GM18870 (cell line): ENCODE measurements around the gene GNB5.
"Not testable (repeated sequence)": the region's sequence is repeated elsewhere in the genome, so short reads cannot be mapped to it uniquely, and the experiment has no call there.

Experiments used
- ATAC-seq: cut with Tn5 transposase; IDR thresholded peaks from one replicate; pipeline ENCODE4 v1.9.1; 2021; ENCODE audit warnings: moderate library complexity; ENCODE audit not compliant: unreplicated experiment

GNB5 gene

DNA sequence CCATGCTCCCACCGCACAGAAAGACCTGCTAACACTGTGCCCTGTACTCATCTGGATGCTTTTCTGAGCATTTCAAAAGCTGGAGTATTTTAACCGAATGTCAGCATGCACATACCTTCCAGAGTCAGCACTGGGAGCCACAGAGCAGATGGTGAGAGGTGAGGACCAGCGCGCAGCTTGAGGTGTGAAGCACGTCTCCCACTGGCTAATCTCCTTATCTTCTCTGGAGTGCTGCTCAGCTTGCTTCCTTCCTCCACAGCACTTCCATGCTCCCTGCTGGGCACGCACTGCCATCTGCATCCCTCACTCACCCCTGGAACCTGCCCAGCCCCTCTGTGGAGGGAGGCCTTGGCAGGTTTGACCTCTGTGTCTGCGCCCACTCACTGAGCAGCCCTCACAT lies at the start of gene GNB5:
GNB5 (minus strand) TSS at position 186 of the 400 bp plus-strand sequence. CDS start 6,716 bp downstream, outside the sequence.
- no peak for ATAC-seq

DNA sequence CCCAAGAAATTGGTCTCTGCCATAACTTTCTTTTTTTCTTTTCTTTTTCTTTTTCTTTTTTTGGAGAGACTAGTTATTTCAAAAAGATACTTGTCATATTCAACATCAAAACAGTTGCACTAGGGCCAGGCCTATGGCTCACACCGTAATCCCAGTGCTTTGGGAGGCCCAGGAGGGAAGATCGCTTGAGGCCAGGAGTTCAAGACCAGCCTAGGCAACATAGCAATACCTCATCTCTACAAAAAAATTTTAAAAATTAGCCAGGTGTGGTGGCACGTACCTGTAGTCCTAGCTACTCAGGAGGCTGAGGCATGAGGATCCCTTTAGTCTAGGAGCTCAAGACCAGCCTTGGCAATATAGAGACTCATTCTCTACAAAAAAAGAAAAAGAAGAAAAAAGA lies 49.0 kb upstream of the GNB5 start:
- no peak for ATAC-seq

DNA sequence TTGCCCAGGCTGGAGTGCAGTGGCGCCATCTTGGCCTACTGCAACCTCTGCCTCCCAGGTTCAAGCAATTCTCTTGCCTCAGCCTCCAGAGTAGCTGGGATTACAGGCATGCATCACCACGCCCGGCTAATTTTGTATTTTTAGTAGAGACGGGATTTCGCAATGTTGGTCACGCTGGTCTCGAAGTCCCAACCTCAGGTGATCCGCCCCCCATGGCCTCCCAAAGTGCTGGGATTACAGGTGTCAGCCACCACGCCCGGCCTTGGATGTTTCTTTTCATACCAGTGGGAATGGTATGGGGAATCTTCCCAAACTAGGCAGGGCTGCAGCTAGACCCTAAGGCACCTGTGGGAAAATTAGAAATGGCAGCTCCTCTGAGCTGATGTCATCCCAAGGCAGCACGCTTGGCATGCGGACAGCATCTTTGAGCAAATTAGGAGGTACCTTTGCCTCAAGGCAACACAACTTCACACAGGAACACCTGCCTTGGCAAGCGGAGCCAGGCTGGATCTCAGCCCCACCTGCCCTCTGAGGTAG lies 47.9 kb upstream of the GNB5 start:
- ATAC-seq = not testable (repeated sequence)

DNA sequence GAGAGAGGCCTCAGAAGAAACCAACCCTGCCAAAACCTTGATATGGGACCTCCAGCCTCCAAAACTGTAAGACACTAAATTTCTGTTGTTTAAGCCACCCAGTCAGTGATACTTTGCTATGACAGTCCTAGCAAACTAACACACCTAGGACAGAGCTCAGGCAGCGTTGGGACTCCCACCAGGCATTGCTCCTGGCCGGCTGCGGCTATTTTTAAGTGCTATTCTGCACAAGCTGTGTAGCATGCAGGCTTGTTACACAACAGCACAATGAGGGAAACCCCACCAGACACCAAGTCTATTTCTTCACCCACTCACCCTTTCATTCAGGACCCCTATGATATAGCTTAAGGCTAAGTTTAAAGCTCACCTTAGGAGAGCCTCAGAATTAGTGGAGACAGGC lies 47.0 kb upstream of the GNB5 start:
- no peak for ATAC-seq

DNA sequence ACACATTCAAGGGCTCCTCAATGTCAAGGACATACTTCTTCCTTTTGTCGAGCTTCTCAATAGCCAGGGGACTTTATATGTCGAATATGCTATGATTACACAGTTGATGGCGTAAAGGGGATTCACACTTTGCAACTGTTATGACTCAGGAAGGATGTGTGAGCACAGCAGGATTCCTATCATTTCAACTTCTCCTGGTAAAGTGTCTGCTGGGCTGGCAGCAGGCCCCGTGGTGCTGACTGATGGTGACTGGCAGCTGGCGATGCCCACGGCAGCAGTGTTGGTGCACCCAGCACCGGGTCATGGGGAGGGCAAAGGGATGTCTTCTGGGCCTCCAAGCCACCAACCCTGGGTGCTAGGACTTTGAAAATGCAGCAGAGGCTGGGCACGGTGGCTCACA lies 44.8 kb upstream of the GNB5 start:
- no peak for ATAC-seq

DNA sequence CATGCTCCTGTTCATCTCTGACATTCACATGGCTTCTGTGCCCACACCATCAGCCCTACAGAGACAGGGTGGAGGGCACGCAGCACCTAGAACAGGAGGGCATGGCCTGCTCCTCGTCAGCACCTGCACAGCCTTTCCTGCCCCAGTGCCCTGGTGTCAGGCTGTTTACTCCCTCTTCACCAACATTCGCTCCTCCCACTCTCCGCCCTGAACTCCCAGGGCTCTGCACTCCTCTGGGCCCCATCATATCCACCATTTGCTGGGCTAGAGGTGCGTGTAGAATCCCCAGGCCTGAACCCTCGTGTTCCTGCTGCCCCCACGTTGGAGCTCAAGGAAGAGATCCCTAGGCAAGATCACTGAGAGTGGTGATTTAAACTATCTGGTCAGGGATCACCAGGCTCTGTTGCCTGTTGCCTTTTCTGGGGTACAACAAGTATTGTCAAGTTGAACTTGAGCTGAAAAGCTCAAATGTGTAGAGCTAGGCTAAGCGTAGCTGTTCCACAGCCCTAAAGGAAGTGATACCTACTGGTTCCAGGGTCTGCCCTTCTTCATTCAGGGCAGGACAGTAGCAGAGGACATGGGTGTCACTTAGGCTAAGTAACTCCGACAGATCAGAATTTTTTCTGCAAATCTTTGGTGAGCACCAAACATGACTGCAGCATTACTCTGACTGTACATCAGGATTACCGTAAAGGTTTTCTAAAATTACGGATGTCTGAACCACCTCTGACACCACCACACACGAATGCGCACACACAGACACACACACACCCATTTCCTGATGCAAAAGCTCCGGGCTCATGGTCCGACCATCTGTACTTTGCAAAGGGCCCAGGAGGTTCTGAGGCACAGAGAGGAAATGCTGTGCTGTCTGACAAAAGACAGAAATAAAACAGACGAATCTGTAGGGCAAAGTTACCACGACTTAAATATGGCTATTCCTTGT lies 43.7 kb upstream of the GNB5 start:
- no peak for ATAC-seq

DNA sequence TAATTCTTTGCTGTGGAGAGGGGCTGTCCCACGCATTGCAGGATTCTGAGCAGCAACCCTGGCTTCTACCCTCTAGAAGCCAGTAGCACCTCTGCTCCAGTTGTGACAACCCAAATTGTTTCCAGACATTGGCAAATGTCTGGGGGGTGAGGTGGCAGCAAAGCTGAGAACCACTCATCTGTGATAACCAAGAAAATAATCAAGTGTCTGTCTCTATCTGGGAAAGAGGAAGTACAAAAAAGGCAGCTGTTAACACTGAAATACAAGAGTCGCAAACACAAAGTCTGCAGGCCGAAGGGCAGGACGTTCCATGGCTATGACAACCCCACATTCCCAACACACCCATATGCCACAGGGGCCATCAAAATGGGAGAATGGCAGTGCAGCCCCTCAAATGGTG lies 42.2 kb upstream of the GNB5 start:
- no peak for ATAC-seq

DNA sequence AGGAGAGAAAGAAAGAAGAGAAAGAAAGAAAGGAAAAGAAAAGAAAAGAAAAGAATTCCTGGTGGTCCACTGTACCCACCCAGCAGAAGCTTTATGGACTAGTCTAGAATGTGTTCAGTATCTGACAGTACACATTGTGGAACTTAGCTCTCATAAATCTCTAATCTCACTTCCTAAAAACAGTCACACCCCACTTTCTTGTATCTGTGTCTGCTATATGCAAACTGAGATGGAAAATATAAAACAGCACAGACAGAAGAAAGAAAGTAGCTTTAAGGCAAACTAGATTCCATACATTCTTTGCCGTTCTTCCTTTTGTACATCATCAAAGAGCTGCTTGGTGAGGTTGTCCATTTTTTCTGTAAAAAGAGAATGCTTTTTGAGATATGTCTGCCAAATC lies 41.1 kb upstream of the GNB5 start:
- peak; percentile 64 for ATAC-seq

DNA sequence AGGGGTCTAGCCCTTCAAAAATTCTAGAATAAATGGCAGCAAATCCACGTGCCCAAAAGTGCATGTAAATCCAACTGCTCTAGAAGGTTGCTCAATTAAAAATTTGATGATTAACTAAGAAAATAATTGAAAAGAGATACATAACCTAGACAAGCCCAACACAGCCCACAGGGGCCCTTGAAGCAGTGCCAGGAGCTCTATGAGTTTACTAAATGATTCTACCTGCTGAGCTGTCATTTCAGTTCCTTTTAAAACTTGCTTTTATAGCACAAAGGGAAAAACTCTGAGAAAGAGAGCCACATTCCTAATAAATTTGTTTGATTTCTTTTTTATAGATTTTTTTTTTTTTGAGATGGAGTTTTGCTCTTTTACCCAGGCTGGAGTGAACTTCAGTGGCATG lies 38.9 kb upstream of the GNB5 start:
- no peak for ATAC-seq

DNA sequence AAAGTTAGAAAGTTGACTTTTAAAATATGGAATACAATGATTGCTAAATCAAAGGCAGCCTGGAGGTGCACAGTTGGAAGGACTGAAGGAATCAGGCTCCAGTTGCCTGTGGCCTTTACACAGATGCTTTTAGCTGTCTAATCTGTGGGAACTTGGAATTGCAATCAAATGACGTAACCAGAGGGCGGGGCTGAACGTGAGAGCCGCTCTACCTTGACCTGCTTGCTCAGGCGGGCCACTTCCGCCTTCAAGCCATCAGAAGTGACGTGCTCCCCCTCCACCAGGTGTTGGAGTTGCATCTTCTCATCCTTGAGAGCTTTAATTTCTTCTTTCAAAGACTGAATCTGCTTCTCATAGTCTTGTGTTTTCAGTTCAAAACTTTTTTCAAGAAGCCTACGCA lies 37.7 kb upstream of the GNB5 start:
- no peak for ATAC-seq

DNA sequence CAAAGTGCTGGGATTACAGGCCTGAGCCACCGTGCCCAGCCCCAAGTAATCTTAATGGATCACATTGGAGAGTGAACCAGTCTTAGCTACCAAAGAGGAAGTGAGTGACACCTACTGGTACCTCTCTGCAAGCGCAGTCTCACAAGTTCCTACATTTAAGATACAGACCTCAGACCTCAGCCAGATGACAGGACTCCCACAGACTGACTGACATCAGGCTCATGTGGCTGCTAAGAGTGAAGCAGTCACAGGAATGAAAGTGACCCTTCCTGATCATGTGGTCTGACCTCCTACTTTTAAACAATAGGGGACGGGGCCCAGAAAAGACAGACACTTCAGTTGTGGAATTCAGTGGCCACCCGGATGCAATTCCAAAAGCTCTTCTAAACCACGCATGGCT lies 36.3 kb upstream of the GNB5 start:
- peak; percentile 90 for ATAC-seq

DNA sequence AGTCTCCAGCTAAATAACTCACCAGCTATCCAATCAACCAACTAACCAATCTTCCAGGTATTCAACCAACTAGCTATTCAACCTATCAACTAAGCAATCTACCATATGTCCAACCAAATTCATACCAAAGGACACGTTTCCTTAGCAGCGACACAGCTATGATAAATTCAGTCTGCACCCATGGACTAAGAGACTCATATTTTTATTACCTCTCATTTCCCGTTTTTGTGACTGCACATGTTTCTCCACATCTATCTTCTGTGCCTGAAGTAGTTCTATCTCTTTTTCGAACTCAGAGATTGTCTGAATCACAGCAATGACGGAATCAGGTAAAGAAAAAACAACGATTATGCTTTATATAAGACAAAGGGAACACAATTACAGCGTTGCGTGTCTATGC lies 34.0 kb upstream of the GNB5 start:
- no peak for ATAC-seq

DNA sequence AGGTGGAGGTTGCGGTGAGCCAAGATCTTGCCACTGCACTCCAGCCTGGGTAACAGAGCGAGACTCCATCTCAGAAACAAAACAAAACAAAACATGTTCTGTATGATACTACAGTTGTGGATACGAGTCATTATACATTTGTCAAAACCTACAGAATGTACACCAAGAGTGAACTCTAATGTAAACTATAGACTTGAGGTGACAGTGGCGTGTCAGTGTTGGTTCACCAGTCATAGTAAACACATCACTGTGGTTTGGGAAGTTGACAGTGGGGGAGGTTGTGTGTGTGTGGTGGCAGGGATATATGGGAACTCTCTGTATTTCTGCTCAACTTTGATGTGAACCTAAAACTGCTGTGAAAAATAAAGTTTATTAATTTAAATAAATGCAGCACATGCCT lies 33.0 kb upstream of the GNB5 start:
- ATAC-seq = no peak

DNA sequence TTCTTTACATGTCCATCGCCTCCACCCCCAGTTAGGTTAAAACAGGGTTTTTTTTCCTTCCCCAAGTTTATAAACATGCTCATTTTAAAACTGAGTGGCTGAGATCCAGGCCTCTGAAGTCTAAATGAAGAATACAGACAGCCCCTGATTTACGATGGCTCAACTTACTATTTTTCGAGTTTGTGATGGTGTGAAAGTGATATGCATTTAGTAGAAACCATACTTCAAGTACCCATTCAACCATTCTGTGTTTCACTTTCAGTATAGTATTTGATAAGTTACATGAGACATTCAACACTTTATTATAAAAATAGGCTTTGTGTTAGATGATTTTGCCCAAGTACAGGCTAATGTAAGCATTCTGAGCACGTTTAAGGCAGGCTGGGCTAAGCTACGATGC lies 30.5 kb upstream of the GNB5 start:
- peak; percentile 53 for ATAC-seq

DNA sequence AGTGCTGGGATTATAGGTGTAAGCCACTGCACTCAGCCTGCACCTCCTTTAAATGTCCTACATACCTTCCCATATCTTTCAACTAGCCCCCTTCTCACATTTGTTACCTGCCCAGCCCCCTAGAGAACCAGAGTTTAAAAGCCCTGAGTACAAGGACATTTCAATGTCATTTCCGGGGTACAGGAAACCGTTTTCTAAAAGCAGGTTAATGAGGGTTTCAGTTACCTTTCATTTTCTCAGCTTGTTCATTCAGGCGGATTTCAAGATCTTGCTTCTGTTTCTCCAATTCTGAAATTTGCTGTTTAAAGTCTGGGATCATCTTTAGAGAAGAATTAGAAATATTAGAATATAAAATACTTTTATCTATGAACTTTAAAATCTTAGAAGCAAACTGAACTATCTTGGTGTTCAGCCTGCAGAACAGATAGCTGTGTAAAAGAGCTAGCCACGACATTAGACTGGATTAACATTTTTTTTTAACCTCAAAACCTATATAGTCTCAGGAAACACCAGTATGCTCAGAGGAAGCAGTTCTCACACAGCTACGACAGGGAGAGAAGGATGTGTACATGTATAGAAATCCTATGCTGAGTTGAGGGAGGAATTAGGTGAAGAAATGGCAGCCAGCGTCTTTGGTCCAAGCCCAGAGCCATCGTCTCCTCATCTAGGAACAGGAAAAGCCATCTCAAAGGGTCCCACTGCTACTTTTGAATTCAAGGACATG lies 29.9 kb upstream of the GNB5 start:
- peak; percentile 30 for ATAC-seq

DNA sequence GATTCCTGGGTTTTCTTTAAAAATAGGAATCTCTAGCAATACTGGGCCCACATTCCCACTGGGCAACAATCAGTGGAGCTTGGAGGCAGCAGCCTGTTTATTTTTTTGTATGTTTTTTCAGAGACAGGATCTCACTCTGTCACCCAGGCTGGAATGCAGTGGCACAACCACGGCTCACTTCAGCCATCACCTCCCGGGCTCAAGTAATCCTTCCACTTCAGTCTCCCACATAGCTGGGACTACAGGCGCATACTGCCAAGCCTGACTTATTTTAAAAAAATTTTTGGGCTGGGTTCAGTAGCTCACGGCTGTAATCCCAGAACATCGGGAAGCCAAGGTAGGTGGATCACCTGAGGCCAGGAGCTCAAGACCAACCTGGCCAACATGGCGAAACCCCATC lies 29.1 kb upstream of the GNB5 start:
- ATAC-seq = no peak

DNA sequence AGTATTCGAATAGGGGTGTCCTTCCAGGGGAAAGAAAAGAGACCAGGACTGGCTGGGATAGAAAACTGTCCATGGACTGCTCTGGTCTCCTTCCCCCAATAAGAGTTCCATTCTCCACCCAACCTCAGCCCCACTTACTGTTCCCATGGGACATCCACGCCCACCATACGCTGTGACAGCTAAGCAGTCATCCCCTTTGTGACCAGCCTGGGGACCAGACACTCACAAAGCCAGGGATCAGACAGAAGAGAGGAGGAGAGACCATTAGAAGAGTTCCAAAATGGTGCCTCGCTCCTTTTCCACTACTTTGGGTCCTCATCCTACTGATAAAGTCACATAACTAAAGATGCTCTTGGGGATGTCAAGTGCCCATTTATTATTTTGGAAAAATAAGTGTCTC lies 27.6 kb upstream of the GNB5 start:
- no peak for ATAC-seq

DNA sequence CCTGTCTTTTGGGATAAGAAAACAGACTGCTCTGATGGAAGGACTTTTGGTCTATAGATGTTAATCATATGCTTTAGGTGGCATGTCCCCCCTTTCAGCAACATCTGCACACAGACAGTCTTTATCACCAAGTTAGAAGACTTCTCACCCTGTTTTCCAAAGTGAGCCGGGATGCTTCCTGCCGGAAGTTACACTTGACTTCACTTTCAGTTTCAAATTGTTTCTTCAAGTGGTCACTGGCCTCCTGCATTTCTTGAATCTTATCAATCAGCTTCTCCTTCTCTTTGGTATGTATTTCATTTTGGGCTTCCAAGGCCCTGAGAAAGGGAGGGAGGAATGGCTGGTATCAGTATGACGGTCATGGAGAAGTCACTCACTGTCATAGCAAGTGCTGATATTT lies 27.2 kb upstream of the GNB5 start:
- ATAC-seq = no peak

DNA sequence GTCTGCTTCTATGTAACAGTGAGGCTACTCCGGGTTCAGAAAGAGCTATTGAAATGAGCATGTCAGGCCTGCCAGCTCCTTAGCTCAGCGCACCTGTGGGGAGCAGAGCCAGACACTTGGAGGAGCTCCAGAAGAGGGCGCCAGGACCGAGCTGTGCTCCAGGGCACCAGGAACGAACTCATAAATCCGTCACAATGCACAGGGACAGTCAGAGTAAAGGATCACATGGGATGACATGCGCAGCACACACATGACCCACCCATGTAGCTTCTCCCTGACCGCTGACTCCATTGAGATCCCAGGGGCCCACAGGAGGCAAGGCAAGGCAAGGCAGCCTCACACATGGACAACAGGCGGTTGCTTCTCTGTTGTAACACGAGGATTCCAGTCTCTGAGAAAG lies 26.0 kb upstream of the GNB5 start:
- no peak for ATAC-seq

DNA sequence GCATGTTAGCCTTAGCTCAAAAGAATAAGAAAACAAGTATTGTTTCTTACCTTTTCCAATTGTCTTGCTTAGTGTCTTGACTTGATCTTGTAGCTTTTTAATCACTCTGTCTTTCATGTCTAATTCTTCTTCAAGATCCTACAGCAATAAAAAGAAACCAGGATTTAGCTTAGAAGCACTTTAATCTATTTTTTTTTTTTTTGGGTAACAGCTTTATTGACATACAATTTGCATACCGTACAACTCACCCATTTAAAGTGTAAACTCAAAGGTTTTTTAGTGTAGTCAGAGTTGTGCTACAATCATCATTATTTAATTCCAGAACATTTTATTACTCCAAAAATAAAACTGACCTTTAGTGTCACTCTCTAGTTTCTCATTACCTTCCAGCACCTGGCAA lies 23.4 kb upstream of the GNB5 start:
- no peak for ATAC-seq

DNA sequence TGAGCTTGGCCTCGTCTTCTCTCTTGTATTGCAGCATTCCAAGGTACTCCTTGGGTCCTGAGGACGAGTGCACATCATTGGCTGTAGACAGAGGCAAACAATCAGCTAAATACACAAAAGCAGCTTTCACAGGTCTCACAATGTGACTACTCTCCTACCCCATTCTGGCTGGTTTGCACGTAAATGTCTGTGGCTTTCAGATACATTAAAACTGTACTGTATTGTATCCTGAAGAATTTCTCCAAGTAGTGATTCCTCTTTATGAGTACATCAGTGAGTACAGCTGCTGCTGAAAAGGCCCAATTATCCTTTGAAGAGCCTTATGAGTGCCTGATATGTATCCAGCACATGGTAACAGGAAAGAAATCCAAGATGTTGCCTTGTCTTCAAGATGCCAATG lies 22.0 kb upstream of the GNB5 start:
- no peak for ATAC-seq
